GM12875 (cell line): ENCODE results near the gene KANK2.

Experiments
- H3K4me3 ChIP-seq: one replicate; pipeline ENCODE4 v1.5.1; 2011; ENCODE audit warnings: low read depth, low read length, control low read depth
- TF ChIP-seq, protein P1 (sequence below): IDR thresholded peaks from 2 replicates; pipeline ENCODE4 v1.5.1; 2011; ENCODE audit warnings: low read depth, mild to moderate bottlenecking, control low read depth, inconsistent platforms, low read length, moderate library complexity, borderline replicate concordance; ENCODE audit not compliant: insufficient read depth

Gene KANK2

DNA sequence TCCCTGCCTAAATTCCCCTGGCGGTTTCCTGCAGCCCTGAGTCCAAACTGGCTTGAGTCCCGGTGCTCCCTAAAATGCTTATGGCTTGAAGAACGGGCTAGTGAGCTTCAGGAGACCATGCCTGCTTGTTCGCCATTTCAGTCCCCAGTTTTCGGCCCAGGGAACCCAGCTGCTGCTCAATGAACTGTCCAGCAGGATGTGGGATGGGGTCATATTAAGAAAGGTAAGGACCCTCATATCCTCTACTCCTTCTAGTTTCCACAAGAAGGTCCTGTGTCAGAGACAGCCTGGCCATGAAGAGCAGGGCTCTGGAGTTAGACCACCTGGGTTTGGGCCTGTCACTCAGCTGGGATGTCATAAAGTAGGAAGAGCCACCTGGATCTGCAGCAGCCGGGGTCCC is 24.8 kb downstream of the KANK2 start:
- H3K4me3 ChIP-seq, result no peak overlapping the region
- TF ChIP-seq, protein P1, sequence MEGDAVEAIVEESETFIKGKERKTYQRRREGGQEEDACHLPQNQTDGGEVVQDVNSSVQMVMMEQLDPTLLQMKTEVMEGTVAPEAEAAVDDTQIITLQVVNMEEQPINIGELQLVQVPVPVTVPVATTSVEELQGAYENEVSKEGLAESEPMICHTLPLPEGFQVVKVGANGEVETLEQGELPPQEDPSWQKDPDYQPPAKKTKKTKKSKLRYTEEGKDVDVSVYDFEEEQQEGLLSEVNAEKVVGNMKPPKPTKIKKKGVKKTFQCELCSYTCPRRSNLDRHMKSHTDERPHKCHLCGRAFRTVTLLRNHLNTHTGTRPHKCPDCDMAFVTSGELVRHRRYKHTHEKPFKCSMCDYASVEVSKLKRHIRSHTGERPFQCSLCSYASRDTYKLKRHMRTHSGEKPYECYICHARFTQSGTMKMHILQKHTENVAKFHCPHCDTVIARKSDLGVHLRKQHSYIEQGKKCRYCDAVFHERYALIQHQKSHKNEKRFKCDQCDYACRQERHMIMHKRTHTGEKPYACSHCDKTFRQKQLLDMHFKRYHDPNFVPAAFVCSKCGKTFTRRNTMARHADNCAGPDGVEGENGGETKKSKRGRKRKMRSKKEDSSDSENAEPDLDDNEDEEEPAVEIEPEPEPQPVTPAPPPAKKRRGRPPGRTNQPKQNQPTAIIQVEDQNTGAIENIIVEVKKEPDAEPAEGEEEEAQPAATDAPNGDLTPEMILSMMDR, result no peak

DNA sequence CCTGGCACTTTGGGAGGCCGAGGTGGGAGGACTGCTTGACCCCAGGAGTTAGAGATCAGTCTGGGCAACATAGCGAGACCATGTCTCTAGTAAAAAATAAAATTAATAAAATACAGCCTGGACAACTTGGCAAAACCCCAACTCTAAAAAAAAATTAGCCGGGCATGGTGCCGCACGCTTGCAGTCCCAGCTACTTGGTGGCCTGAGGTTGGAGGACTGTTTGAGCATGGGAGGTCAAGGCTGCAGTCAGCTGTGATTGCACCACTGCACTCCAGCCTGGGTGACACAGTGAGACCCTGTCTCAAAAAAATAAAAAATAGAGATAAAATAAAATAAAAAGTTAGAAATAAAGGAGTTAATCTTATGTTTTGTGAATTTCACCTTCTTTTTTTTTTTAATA is 26.2 kb downstream of the KANK2 start:
- TF ChIP-seq, protein P1, result no peak
- no peak overlapping the region for H3K4me3 ChIP-seq

DNA sequence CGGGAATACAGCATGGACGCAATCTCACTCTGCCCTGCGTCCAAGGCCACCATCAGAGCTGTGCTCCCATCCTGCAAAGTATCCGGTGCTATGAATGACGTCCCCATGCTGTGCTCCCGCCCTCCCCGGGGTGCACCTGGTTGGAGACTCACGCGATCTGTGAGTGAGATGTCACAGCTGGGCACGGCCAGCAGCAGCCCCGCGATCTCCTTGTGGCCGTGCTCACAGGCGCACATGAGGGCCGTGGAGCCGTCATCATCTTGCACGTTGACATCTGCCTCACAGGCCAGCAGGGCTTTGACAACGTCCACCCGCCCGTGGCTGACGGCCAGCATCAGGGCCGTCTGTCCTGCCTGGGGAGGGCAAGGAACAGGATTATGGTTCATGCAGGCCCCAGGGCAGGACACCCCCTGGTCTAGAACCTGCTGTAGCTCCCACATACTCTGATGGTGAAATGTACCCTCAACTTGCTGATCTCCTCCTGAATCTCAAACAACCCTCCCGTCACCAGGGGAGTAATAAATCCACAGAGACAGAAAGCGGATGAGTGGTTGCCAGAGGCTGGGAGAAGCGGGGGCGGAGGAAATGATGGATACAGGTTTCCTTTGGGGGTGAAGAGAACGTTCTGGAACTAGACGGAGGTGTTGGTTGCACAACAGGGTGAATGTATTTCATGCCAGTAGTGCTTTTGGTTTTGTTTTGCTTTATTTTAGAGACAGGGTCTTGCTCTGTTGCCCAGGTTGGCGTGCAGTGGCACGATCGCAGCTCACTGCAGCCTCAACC is 27.3 kb downstream of the KANK2 start:
- TF ChIP-seq, protein P1, result no peak
- H3K4me3 ChIP-seq, result no peak overlapping the region

DNA sequence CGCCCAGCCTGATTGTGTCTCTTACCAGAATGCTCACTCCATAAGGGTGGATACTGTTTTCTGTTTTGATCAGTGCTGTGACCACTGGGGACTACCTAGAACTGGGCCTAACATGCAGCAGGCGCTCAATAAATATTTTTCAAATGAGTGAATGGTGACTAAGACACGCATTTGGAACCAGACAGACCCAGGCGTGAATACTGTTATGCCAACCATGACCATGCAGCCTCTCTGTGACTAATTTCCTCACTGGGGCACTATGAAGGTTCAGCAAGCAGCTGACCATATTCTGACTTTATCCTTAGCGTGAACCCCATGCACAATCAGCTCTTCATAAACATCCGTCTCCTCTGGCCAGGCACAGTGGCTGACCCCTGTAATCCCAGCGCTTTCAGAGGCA is 28.8 kb downstream of the KANK2 start:
- TF ChIP-seq, protein P1, result no peak
- no peak overlapping the region for H3K4me3 ChIP-seq

DNA sequence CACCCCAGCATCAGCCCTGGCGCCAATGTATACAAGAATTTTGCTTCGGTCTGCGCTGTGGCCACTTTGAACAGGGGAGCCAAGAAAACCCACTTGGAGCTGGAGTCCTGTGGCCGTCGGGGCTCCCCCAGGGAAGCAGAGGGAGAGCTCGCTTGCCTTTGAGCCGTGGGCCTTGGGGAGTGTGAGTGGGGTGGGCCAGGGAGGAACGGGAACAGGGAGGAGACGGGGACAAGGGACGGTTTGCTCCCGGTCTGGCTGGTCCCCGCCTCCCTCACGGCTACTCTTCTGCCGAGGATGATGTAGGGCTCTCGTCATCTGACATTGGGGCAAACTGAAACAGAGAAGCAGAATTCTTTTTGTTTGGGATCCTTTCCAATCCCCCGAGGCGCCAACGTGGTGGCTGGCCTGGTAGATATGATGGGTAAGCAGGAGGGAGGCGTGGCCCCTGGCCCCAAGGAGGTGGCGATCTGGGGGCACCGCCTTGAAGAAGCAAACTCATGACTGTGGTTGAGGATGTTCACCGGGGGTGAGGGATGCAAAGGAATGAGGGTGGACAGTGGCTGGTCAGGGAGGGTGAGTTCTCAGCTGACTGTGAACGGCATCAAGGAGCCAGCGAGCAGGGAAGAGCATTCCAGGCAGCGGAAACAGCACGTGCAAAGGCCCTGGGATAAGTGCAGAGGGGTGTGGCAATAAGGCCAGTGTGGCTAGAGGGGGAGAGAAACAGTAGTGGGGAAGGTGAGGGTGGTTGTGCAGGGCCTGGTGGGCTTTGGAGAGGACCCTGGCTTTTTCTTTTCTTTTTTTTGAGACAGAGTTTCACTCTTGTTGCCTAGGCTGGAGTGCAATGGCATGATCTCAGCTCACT is 30.8 kb downstream of the KANK2 start:
- H3K4me3 ChIP-seq, result no peak overlapping the region
- TF ChIP-seq, protein P1, result no peak

DNA sequence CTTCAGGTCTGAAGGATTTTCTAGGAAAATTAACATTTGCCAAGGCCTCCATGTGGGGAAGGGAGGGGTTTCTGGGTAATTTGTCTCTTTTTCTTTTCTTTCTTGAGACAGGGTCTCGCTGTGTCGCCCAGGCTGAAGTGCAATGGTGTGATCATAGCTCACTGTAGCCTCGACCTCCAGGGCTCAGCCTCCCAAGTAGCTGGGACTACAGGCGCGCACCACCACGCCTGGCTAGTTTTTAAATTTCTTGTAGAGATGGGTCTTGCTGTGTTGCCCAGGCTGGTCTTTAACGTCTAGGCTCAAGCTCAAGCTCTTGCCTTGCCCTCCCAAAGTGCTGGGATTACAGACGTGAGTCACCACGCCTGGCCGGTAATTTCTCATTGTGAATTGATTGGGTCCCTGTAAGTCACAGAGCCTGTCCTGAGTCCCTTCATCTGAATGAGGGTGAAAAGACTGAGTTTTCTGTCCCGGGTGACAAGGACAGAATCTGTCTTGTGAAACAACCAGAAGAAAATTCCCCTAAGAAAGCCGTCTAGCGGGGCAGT is 31.8 kb downstream of the KANK2 start:
- TF ChIP-seq, protein P1, result no peak
- H3K4me3 ChIP-seq, result no peak overlapping the region

DNA sequence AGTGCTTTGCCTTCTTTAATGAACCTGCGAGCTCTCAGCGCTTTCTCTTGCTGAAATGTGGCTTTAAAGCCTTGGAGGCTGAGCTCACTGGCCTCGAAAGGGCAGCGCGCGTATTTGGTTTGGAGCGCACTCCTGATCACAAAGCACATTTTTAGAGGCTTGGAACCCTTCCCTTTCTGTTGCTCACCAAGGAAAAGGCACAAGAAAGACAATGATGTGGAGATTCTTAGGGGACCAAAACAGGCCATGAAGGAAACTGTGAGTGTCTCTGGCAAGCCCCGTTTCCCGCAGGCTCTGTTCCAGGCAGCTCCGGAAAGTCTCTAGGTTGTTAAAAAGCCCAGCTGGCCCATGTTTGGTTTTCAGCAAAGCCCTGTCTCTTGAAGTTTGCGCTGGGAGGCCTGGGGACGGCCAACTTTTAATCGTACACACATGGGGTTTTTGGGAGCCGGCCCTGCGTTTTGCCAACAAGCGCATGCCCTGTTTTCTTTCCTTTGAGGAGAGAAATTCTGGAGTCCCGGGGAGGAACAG is 32.4 kb downstream of the KANK2 start:
- TF ChIP-seq, protein P1, result no peak
- H3K4me3 ChIP-seq, result no peak overlapping the region
